Renal cortical epithelial cell (primary cell): Measurements from ENCODE around the gene SCNN1B. TPM values are rescaled to one million over a fixed set of nuclear protein-coding genes. Genes with fewer than 3 reads are reported as not detected.

Experiments used
- DNase-seq: peaks from one replicate; pipeline ENCODE4 v3.0.0-alpha.2; 2011; ENCODE audit warnings: low read depth
- total RNA-seq: library from RNA; depleted of rRNA; stranded (reverse); fragments of >200 nt; gene quantifications from 2 replicates; pipeline ENCODE4 v1.2.3, GENCODE V29; 2014

The SCNN1B gene
- total RNA-seq, 1 donor from 2014 or later = not detected

DNA sequence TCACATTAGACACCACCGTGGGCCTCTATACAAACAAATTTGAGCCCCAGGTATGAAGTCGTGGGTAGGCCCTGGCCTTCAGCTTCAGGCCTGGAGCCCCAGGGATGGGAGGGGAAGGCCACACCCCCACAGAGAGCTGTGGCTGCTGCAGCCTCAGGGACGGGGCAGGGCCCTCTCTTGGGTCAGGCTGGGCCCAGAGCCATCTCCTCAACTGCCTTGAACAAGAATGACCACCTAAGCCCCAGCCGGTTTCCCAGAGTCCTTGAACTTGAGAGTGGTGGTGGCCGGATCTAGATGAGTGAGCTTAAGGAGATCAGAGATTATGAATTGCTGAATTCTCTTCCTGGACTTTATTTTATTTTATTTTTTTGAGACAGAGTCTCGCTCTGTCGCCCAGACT is 18.6 kb downstream of the SCNN1B start:
- no peak for DNase-seq

DNA sequence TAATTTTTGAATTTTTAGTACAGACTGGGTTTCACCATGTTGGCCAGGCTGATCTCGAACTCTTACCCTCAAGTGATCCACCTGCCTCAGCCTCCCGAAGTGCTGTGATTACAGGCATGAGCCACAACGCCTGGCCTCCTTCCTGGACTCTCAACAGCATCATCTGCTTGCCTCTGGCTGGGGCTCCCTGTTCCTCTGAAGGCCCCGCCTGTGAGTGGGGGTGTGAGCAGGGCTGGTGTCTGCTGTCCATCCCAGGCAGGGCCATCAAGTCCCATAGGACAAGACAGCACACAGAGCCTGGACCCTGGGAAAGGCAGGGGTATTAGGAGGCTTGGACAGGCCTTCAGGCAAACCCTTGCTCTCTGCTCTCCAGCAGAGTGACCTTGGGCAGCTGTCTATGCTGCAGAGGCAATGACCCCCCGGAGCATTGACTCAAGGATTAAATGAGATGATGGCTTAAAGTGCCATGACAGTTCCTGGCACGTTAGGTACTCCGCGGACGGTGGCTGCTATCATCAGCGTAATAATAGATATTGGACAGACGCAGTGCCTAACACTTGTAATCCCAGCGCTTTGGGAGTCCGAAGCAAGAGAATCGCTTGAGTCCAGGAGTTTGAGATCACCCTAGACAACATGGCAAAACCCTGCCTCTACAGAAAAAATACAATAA is 19.2 kb downstream of the SCNN1B start:
- no peak for DNase-seq

DNA sequence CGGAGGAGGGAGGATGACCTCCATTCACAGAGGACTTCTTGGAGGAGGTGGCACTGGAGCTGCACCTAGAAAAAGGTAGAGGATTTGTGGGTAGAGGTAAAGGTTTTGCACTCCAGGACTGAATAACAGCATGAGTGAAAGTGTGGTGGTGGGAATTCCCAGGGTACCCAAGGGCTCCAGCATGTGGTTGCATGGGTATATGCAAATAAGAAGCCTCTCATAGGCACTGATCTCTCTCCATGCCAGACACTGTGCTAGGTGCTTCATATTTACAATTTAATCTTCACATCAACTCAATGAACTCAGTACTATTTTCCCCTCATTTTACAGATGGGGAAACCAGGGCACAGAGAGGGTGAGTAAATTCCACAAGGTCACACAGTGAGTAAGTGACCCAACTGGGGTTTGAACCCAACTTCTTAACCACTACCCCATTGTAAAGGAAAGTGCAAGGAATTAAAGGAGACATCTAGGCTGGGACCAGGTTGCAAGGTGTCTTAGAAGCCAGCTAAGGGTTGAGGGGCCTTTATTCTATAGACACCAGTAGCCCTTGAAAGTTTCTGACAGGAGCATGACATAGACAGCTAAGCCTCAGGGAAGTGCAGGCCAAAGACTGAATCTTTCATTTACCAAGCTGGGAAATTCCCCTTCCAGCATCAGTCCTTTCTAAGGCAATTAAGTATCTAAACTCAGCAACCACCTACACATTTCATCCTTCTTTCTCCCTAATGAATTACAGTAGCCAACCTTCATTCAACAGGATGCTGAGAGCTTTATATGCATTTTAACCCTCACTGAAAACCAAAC is 21.3 kb downstream of the SCNN1B start:
- no peak for DNase-seq

DNA sequence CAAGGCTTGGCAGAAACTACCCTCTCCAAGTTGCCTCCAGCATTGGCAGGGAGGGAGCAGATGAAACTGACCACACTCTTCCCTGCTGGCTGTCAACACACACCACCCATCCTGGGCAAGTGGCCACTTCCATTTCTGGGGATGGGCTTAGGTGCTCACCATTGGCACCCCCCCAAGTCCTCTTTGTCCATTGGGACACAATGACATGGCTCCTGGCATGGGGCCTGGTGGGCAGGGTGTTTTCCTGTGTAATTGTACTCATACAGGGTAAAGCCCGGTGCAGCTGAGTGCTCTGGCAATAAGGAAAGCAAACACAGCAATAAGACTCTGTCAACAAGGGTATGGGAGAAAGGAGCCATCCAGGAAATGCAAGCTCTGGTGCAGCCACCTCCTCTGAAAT is 22.6 kb downstream of the SCNN1B start:
- no peak for DNase-seq

DNA sequence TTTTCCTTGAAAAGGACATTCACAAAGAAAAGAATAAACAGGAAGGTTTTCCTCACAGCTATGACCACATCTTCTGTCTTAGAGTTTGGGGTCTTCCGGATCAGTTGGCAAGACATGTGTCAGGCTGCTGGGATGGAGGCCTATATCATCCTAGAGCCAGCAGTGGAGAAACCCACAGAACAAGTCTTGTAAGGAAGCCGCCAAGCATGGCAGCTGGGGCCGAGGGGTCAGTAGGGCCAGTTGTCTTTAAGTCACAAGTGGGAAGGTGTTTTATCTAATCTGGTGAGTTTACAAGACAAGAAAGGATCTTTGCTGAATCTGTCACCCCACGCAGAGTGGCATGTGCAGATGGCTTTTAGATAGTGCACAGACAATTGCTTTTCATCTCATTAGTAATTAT is 25.7 kb downstream of the SCNN1B start:
- DNase-seq = no peak

DNA sequence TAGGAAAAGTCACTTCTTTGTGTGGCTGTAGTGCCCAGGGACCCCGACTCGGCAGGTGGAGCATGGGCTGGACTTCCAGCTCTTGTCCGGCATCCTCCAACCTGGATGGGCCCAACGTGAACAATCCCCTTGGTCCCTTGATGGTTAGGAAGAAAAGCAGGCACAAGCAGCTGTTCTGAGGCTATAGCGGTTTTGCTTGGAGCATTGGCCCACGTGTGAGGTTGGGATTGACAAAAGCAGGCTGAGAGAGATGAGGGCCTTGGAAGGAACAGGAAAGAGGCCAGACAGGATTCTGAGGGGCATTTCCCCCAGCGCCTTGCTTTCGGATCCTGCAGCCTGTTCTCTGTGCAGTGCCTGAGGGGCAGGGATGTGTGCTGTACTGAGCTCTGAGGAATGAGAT is 28.1 kb downstream of the SCNN1B start:
- no peak for DNase-seq

DNA sequence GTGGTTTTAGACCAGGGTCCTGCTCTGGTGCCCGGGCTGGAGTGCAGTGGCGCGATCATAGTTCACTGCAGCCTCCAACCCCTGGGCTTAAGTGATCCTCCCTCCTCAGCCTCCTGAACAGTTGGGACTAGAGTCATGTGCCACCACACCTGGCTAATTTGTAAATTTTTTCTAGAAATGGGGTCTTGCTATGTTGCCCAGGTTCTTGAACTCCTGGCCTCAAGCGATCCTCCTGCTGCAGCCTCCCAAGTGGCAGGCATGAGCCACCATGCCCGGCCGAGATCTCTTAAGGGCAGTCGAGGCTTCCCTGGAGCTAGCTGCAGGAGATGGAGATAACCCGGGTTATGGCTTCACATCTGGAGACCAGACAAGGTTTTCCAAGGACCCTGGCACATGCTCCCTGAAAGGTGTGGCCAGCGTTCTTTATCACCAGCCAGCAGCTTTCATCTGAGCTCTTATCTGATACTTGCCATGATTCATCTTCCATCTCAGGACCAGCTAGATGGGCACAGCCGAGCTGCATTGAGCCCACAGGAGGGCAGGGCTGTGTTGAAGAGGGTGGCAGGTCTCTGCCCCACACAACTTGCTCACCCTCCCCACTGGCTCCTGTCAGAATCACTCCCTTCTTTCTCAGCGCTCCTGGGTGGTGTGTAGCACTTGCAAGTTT is 28.6 kb downstream of the SCNN1B start:
- no peak for DNase-seq

DNA sequence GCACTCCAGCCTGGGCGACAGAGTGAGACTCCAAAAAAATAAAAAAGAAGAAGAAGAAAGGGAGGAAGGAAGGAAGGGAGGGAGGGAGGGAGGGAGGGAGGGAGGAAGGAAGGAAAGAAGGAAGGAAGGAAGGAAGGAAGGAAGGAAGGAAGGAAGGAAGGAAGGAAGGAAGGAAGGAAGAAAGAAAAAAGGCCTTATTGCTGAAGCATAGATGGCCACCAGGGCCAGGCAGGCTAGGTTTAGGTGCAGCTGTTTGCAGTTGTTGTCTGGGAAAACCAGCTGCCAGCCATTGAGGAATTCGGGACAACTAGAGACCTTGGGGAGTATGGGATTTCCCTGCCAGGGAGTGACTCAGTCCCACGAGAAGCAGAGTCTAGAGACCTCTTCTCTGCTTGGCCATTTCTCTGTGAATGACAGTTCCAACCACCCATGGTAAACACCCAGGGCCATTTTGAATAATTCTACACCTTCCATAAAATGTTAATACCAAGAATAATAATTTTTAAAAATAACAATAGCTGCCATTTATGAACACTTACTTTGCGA is 31.0 kb downstream of the SCNN1B start:
- DNase-seq = no peak

DNA sequence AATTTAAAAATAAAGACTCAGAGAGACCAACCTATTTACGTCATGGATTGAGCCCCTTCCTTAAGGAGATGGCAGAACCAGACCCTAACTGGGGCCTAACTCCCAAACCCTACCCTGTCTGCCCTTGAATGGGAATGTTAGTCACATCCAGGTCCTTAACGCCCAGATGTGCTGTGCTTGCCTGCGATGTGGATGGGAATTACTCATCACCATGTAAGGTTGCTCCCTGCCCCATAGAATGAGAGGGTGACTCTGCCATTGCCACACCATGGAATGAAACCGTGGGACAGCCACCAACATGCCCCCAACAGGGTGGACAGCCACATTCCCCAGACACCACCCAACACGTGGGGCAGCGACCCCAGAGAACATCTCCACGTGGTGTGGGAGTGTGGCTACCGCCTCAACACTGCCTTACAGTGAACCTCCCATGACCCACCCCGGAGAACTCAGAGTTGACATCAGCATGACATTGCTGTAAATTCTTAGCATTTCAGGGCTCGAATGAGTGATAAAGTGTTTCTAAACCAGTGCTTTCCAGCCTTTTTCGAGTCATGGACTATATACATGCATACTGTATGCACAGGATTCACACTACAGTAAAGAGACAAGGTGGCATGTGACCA is 31.8 kb downstream of the SCNN1B start:
- DNase-seq = no peak

DNA sequence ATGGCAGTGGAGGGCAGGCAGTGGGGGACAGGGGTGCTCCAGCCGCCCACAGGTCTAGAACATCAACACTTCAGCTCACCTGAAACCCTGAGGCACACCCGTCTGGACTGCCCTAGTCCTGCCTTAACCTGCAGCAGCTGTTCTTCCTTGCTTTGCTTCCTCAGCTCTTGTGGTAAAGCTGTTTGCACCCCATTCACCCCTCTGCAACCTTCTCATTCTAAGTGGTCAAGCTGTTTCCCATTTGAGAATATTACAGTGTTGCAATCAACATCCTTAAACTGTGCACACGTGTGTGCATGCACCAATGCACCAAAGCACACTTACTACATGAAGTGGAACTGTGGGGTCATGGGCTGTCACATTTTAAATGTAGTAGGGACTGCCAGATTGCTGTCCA is 32.4 kb downstream of the SCNN1B start:
- no peak for DNase-seq

DNA sequence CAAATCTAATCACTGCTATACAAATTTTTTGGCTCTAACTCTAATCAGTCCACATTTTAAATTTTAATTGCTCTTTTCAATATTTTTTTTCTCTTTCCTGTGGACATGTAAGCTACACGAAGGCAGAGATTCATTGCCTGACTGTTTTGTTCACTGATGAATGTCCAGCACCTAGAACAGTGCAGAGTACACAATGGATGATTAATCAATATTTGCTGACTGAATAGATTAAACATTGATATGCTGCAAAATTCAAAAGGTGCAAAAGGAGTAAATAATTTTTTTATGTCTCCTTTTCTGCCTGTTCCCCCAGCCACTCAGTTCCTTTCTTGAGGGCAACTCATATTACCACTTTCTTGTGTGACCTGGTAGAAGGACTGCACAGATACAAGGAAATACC is 32.8 kb downstream of the SCNN1B start:
- no peak for DNase-seq

DNA sequence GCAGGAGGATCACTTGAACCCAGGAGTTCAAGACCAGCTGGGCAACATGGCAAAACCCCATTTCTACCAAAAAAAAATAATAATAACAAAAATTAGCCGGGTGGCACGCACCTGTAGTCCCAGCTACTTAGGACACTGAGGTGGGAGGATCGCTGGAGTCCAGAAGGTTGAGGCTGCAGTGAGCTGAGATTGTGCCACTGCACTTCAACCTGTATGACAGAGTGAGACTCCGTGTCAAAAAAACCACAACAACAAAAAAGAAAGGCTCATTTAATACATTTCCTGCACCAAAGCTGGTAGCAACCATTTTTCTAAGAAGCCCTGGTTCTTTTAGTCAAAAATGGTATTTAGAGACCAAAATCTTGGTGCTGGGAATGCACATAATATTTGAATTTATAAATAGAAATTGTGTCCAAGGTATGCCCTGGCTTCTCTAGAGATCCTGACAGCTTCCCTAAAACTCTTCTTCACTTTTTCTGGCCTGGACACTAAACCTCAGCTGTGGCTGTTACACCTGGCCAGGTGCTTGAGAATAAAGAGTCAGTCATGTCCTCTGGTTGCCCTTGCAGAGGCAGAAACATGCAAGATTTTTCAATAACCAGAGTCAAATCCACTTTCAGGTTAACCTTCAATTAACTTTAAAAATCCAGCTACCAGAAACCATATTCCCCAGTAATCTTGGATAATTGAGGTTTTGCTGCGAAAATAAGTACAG is 35.9 kb downstream of the SCNN1B start:
- DNase-seq = no peak

DNA sequence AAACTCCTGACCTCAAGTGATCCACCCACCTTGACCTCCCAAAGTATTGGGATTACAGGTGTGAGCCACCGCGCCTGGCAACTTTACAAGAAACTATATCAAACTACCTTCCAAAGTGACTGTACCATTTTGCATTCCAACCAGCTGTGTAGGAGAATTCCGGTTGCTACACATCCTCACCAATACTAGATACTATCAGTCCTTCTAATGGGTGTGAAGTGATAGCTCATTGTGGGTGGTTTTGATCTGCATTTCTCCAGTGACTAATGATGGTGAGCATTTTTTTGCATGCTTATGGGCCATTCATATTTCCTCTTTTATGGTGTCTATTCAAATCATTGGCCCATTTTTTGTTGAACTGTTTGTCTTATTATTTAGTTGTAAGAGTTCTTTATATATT is 37.7 kb downstream of the SCNN1B start:
- DNase-seq = no peak

DNA sequence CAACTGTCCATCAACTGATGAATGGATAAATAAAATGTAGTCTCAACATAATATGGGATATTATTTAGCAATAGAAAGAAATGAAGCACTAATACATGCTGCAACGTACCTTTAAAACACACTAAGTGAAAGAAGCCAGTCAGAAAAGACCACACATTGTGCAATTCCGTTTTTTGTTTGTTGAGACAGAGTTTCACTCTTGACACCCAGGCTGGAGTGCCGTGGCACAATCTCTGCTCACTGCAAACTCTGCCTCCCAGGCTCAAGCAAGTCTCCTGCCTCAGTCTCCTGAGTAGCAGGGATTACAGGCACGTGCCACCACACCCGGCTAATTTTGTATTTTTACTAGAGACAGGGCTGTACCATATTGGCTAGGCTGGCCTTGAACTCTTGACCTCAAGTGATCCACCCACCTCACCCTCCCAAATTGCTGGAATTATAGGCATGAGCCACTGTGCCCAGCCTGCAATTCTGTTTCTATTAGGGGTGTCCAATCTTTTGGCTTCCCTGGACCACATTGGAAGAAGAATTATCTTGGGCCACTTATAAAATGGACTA is 40.1 kb downstream of the SCNN1B start:
- DNase-seq = no peak

DNA sequence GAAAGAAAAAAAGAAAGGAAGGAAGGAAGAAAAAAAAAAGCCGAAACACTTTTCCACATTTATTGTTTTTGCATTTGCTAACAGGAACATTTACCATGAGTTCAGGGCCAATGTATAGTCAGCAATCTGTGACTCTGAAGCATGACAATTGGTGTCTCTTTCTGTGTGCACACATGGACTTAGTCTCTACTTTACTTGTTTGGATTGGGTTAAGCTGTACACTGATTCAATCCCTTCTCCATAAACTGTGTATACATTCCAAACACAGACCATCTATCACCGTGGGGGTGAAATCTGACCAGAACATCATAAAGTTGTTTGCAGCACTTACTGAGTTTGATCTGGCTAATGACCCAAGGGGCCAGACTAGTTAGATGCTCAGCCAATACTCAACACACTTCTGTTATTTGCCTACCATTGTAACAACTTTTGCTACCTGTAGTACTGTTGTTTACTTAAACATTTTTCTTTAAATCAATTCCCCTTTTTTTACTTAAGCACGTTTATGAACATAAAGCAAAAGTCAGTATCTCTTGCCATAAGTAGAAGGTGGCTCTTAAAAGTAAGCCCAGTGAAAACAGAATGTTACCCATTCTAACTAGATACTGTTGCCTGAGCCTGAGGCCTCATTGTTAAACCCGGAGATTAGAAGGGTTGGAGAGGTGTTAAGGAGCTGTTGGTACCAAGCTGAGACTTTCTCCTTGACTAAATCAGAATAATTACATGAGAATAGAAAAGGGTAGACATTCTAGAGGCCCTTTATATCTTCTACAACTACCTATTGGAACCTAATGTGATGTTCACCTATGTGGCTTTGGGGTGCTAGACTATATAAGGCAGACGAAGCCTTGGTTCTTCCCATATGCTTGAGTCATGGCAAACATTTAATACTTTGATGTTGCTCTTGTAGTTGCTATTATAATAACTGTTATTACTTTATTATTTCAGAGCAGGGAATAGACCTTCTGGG is 41.8 kb downstream of the SCNN1B start:
- DNase-seq = no peak

DNA sequence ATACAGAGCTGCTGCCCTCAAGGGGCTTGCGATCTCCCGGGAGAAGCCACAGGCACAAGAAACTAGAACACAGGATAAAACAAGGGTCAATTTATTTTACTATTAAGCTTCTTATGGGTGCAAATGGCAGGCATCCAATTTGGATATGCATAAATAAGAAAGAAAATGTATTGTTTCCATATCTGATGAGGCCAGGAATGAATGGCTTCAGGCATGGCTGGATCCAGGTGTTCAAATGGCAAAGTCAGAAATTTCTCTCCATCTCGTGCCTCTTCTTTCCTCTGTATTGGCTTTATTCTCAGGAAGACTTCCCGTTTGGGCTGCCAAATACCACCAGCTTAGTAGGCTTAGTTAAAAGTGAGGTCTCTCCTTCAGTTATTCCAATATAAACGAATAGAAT is 43.1 kb downstream of the SCNN1B start:
- DNase-seq = no peak

DNA sequence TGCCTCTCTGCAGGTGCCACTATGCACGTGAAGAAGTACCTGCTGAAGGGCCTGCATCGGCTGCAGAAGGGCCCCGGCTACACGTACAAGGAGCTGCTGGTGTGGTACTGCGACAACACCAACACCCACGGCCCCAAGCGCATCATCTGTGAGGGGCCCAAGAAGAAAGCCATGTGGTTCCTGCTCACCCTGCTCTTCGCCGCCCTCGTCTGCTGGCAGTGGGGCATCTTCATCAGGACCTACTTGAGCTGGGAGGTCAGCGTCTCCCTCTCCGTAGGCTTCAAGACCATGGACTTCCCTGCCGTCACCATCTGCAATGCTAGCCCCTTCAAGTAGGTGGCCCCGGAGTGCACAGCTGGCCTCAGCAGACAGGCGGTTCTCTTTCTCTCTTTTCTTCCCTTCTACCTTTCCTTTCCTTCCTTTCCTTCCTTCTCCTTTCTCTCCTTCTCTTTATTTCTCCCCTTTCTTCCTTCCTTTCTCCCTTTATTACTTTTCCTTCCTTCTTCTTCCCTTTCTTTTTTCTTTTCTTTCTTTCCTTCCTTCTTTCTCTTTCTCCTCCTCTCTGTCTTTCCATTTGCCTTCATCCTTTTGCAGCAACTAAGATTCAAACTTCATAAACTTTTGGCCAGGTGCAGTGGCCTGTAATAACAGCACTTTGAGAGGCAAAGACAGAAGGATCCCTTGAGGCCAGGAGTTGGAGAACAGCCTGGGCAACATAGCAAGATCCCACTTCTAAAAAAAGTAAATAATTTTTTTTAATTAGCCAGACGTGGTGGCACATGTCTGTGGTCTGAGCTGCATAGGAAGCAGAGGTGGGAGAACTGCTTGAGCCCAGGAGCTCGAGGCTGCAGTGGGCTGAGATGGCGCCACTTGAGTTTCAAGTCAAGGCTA is 46.7 kb downstream of the SCNN1B start:
- DNase-seq = no peak

DNA sequence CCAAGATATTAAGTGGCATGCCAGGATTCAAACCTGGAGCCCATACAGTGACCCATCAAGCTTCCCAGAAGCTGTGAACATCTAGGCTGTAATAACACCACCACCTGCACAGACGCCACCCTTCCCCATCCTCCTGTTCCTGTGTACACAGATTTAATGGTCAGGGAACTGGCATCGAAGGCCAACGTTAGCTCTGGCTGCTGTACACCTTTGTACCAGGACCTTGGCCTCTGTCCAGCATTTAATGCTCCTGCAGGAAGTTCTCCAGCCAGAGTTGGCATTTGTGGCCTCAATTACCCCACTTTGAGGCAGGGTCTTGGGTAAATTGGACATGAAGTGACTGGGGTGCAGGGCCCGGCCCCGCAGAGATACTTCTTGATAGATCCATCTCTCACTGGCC is 49.3 kb downstream of the SCNN1B start:
- DNase-seq = no peak

DNA sequence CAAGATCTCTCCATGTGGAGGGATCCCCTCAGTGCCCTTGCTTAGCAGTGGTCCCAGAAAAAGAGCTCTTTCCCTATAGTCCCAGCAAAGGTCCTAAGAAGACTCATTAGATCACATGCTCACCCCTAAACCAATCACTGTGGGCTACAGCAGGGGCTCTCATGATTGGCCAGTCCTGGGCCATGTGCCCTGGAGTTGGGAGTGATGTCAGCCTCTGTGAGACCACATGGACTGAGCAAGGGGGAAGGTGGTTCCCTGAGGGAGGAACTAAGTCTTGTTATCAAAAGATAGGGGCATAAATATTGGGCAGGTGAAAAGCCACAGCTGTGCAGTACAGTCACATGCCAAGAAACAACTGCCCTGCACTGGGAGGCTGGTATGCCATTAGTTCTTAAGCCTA is 51.3 kb downstream of the SCNN1B start:
- DNase-seq = no peak
